ENCODE data around the gene CRB1. TPM values are rescaled to one million over a fixed set of nuclear protein-coding genes. Genes with fewer than 3 reads are reported as not detected.

The CRB1 gene
- not detected for total RNA-seq

- no peaks in the 10 kb centered on the region for H3K4me1 Mint-ChIP-seq
- no peaks in the 10 kb centered on the region for H3K9me3 Mint-ChIP-seq
- H3K27ac Mint-ChIP-seq: no peak within 1 kb of the TSS
- no peak for DNase-seq
- no peaks in the 10 kb centered on the region for H3K27me3 Mint-ChIP-seq
- no peaks in the 10 kb centered on the region for H3K36me3 Mint-ChIP-seq
- no peak within 1 kb of the TSS for H3K4me3 Mint-ChIP-seq
These were observed at the start of gene CRB1 for GRCh38 chr1:197268012-197268411. Gene CRB1, plus strand, starts transcription at chr1:197268252. Its CDS starts 161 bp downstream, at chr1:197268413.

DNA sequence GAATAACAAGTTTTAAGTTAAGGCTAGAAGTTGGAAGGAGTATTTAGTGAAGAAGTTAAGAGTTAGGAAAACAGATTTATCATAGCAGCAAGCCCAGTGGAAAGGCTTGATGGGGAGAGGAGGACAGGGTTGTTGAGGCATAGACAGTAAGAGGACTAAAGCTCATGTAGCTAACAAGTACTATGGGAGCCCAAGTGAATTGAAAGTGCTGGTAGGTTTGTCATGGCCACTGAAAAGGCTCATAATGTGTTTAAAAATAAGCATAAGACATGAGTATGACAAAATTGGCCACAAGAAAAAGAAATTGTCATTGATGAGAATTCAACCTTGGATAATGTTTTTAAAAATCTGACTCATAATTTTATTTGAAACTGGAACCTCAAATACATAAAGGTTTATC, 49.2 kb upstream of the CRB1 start:
- DNase-seq: no peak
- H3K9me3 Mint-ChIP-seq: peaks cover 1% of the 10 kb centered on the region
- H3K27me3 Mint-ChIP-seq: no peaks in the 10 kb centered on the region
- H3K36me3 Mint-ChIP-seq: no peaks in the 10 kb centered on the region
- peaks cover 8% of the 10 kb centered on the region for H3K4me1 Mint-ChIP-seq
- H3K4me3 Mint-ChIP-seq: no peak overlapping the region
- no peak overlapping the region for H3K27ac Mint-ChIP-seq

GRCh38 chr1:197222025-197222685, 45.9 kb upstream of the CRB1 start:
- H3K4me3 Mint-ChIP-seq: no peak overlapping the region
- no peaks in the 10 kb centered on the region for H3K9me3 Mint-ChIP-seq
- H3K4me1 Mint-ChIP-seq: peaks cover 8% of the 10 kb centered on the region
- no peaks in the 10 kb centered on the region for H3K36me3 Mint-ChIP-seq
- DNase-seq: no peak
- no peak overlapping the region for H3K27ac Mint-ChIP-seq
- no peaks in the 10 kb centered on the region for H3K27me3 Mint-ChIP-seq

GRCh38 chr1:197222780-197223179, 45.3 kb upstream of the CRB1 start:
- Mint-ChIP-seq H3K4me3 (no peak overlapping the region), H3K9me3 (no peaks in the 10 kb centered on the region), H3K4me1 (peaks cover 8% of the 10 kb centered on the region), H3K36me3 (no peaks in the 10 kb centered on the region), H3K27me3 (no peaks in the 10 kb centered on the region), H3K27ac (no peak overlapping the region)
- DNase-seq: no peak

- DNase-seq: no peak
- Mint-ChIP-seq H3K36me3 (no peaks in the 10 kb centered on the region), H3K27ac (no peak overlapping the region), H3K9me3 (no peaks in the 10 kb centered on the region), H3K4me3 (no peak overlapping the region), H3K4me1 (peaks cover 8% of the 10 kb centered on the region), H3K27me3 (no peaks in the 10 kb centered on the region)
These were observed 43.9 kb upstream of the CRB1 start for GRCh38 chr1:197224160-197224559.

- Mint-ChIP-seq H3K27me3 (no peaks in the 10 kb centered on the region), H3K4me1 (no peaks in the 10 kb centered on the region), H3K4me3 (no peak overlapping the region), H3K27ac (no peak overlapping the region), H3K36me3 (no peaks in the 10 kb centered on the region), H3K9me3 (no peaks in the 10 kb centered on the region)
- no peak for DNase-seq
These were observed 42.4 kb upstream of the CRB1 start for GRCh38 chr1:197225611-197226010.

DNA sequence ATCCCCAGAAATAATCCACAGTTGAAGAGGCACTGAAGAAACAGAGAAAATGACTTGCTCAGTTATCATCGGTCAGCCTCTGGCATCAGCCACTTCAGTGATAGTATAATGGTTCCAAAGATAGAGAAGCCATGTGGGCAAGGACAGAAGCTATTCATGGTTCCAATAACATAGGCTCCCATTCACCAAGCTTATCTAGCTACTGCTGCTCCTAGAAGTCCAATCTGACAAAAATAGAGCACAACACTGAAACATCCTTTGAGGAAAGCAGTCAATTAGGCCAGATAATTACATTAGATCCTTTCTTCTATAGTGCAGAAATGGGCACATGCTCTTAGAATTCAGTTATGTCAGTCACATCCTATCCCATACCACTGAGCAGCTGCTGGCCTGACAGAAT, 33.5 kb upstream of the CRB1 start:
- no peak for DNase-seq
- H3K27me3 Mint-ChIP-seq: no peaks in the 10 kb centered on the region
- H3K36me3 Mint-ChIP-seq: no peaks in the 10 kb centered on the region

GRCh38 chr1:197235355-197235754, 32.7 kb upstream of the CRB1 start:
- no peak overlapping the region for H3K27ac Mint-ChIP-seq
- no peaks in the 10 kb centered on the region for H3K27me3 Mint-ChIP-seq
- H3K9me3 Mint-ChIP-seq: no peaks in the 10 kb centered on the region
- no peak for DNase-seq
- no peaks in the 10 kb centered on the region for H3K4me1 Mint-ChIP-seq
- no peaks in the 10 kb centered on the region for H3K36me3 Mint-ChIP-seq
- H3K4me3 Mint-ChIP-seq: no peak overlapping the region

More for the DNA sequence above, 33.5 kb upstream of the CRB1 start:
- no peaks in the 10 kb centered on the region for H3K9me3 Mint-ChIP-seq
- no peak overlapping the region for H3K27ac Mint-ChIP-seq
- no peak overlapping the region for H3K4me3 Mint-ChIP-seq
- no peaks in the 10 kb centered on the region for H3K4me1 Mint-ChIP-seq

GRCh38 chr1:197247465-197247864, 20.6 kb upstream of the CRB1 start:
- H3K27me3 Mint-ChIP-seq: no peaks in the 10 kb centered on the region
- H3K36me3 Mint-ChIP-seq: peaks cover 14% of the 10 kb centered on the region
- peaks cover 13% of the 10 kb centered on the region for H3K9me3 Mint-ChIP-seq
- no peak overlapping the region for H3K4me3 Mint-ChIP-seq
- H3K4me1 Mint-ChIP-seq: no peaks in the 10 kb centered on the region
- DNase-seq: no peak
- H3K27ac Mint-ChIP-seq: no peak overlapping the region

DNA sequence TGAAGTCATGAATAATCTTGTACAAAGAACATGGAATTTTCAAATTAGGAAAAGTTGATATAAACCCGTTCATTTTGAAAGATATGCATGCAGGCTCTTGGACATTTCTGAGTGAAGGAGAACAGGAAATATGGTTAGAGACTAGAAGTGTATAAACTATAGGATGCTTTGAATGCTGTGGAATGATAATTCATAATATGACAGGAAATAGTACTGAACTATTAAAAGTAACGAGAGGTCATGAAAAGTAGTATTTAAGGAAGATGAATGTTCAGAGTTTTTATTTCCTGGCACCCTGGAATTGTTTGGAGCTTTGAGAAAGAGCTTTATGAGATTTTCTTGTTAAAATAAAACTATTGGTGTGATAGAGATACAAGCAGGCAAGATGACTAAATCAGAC, 18.7 kb upstream of the CRB1 start:
- Mint-ChIP-seq H3K27me3 (no peaks in the 10 kb centered on the region), H3K4me1 (no peaks in the 10 kb centered on the region), H3K36me3 (peaks cover 7% of the 10 kb centered on the region), H3K9me3 (peaks cover 4% of the 10 kb centered on the region), H3K4me3 (no peak overlapping the region), H3K27ac (no peak overlapping the region)
- no peak for DNase-seq

- no peaks in the 10 kb centered on the region for H3K36me3 Mint-ChIP-seq
- no peaks in the 10 kb centered on the region for H3K27me3 Mint-ChIP-seq
- H3K4me1 Mint-ChIP-seq: no peaks in the 10 kb centered on the region
- H3K9me3 Mint-ChIP-seq: no peaks in the 10 kb centered on the region
- H3K4me3 Mint-ChIP-seq: no peak overlapping the region
- H3K27ac Mint-ChIP-seq: no peak overlapping the region
- no peak for DNase-seq
These were observed 17.4 kb upstream of the CRB1 start for GRCh38 chr1:197250616-197251015.

GRCh38 chr1:197252973-197253372, 15.1 kb upstream of the CRB1 start:
- no peak overlapping the region for H3K4me3 Mint-ChIP-seq
- no peaks in the 10 kb centered on the region for H3K27me3 Mint-ChIP-seq
- H3K4me1 Mint-ChIP-seq: no peaks in the 10 kb centered on the region
- H3K36me3 Mint-ChIP-seq: no peaks in the 10 kb centered on the region
- no peak for DNase-seq
- no peaks in the 10 kb centered on the region for H3K9me3 Mint-ChIP-seq
- no peak overlapping the region for H3K27ac Mint-ChIP-seq

DNA sequence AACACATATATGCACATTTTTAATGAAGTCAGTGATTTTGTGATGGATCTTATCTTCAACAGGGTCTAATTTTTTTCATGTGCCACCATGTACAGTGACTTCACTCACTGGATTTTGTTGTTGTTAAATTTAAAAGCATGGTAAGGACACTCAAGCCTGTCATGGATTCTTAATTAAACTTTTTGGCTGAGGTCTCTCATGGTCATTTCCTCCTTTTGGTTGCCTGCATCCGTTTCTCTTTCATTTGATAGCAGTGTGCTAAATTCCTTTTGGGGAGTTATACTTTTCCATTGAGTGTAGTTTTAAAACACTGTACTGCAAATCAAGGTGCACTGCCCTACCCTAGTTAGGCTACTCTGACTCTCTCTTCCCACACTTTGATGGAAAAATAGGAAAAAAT, 13.2 kb upstream of the CRB1 start:
- no peaks in the 10 kb centered on the region for H3K4me1 Mint-ChIP-seq
- no peak for DNase-seq
- H3K4me3 Mint-ChIP-seq: no peak overlapping the region
- no peak overlapping the region for H3K27ac Mint-ChIP-seq
- H3K9me3 Mint-ChIP-seq: no peaks in the 10 kb centered on the region
- H3K36me3 Mint-ChIP-seq: no peaks in the 10 kb centered on the region
- H3K27me3 Mint-ChIP-seq: no peaks in the 10 kb centered on the region

DNA sequence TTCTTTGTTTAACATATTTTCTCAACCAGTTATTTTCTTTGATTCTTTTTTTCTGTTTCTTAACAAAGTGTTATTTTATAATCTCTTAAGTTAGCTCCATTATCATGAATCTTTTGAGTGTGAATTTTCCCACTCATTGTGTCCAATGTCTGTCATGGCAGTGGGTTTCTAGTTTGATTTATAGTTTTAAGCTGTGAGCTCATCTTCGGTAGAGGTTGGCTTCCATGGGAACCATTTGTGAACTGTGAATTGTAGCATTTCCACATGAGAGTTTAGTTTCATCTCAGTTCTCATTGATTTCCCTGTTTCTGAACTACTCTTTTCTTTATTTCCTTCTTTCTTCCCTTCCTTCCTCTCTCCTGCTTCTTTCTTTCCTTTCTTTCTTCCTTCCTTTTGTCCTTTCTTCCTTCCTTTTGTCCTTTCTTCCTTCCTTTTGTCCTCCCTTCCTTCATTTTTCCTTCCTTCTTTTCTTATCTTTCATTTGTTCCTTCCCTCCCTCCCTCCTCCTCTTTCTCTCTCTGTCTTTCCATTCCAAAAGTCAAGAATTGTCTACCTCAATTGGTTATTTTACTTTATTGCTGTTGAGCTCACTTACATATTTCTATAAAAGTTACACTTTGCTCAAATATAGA, 3.0 kb upstream of the CRB1 start:
- H3K27me3 Mint-ChIP-seq: no peaks in the 10 kb centered on the region
- no peak overlapping the region for H3K4me3 Mint-ChIP-seq
- DNase-seq: no peak
- H3K9me3 Mint-ChIP-seq: no peaks in the 10 kb centered on the region
- H3K27ac Mint-ChIP-seq: no peak overlapping the region
- H3K4me1 Mint-ChIP-seq: no peaks in the 10 kb centered on the region
- H3K36me3 Mint-ChIP-seq: no peaks in the 10 kb centered on the region

DNA sequence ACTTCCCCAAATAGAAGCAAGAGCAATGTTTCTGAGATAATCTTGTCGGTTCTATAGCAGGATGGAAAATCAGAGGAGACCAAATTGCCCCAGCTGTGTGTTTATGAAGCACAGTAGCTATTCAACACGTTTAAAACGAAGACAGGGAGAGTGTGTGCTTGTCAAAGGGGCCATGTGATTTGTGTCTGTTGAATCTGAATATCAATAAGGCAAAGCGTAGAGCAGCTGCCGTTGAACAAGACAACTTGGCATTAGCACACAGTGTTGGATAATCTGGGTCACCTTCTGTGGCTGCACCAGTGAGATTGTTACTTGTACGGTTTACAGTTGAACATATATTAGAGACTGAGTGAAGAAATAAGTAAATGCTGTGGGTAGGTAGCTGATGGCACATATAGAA, 1.0 kb downstream of the CRB1 start:
- Mint-ChIP-seq H3K36me3 (no peaks in the 10 kb centered on the region), H3K27me3 (no peaks in the 10 kb centered on the region), H3K4me1 (no peaks in the 10 kb centered on the region), H3K4me3 (no peak overlapping the region), H3K27ac (no peak overlapping the region), H3K9me3 (no peaks in the 10 kb centered on the region)
- no peak for DNase-seq

DNA sequence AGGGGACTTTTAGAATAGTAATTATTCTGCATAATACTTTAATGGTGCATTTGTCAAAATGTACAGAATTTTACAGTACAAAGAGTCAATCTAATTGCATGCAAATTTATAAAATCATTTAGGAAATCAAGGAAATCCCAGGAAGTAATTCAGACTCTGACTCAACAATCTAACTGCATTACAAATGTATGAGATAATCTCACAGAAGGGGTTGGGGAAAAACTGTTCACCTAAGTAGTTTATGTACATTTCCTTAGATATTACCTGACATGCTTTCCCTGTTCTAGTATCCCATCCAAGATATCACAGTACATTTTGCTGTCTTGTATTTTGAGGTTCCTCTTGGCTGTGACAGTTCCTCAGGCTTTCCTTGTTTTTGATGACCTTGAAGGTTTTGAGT, 4.7 kb downstream of the CRB1 start:
- Mint-ChIP-seq H3K36me3 (no peaks in the 10 kb centered on the region), H3K27ac (no peak overlapping the region), H3K4me1 (no peaks in the 10 kb centered on the region), H3K27me3 (no peaks in the 10 kb centered on the region), H3K9me3 (no peaks in the 10 kb centered on the region), H3K4me3 (no peak overlapping the region)
- no peak for DNase-seq

Data from activated naive CD8-positive, alpha-beta T cell treated with anti-CD3 and anti-CD28 coated beads for 36 hours (primary cell).